ENCODE data around the gene COX5A. TPM values are rescaled to one million over a fixed set of nuclear protein-coding genes. Genes with fewer than 3 reads are reported as not detected.
"Not testable (repeated sequence)": the region's sequence is repeated elsewhere in the genome, so short reads cannot be mapped to it uniquely, and the experiment has no call there.

The COX5A gene
- total and polyA plus RNA-seq, 2 donors (not counting 1 experiment from before 2014, with no cell fraction given), result 53.3 to 77.3 TPM

- no peaks in the 10 kb centered on the region for H4K20me1 ChIP-seq (ENCODE audit: control insufficient read depth, insufficient read depth, low read length, poor library complexity, severe bottlenecking)
- no peak overlapping the region for H2AFZ ChIP-seq (ENCODE audit: insufficient read depth, low read depth, low read length, poor library complexity, severe bottlenecking)
- no peak overlapping the region for H3K4me2 ChIP-seq (replicated peaks; ENCODE audit: low read depth, low read length, poor library complexity, severe bottlenecking)
- no peaks in the 10 kb centered on the region for H3K9me3 ChIP-seq (ENCODE audit: control extremely low read depth in 1 of 3, control insufficient read depth in 2 of 3, insufficient read depth in 1 of 3, low read length in 2 of 3)
- peaks cover 12 to 56% of the 10 kb centered on the region in 2 experiments for H3K36me3 ChIP-seq (replicated peaks in 1 of 2; ENCODE audit: control extremely low read depth in 1 of 2, control insufficient read depth in 1 of 2, extremely low read depth in 1 of 2, insufficient read depth in 2 of 2, low read length in 1 of 2)
- 82% methylated on average over 7 of the region's 8 CpGs for WGBS (ENCODE audit: insufficient coverage)
- ATAC-seq (ENCODE audit: low read depth) (no peak), DNase-seq (no peak)
- no peaks in the 10 kb centered on the region for H3K4me1 ChIP-seq (ENCODE audit: control insufficient read depth in 2 of 2, insufficient read depth in 2 of 2, low read length in 2 of 2)
- Mint-ChIP-seq H3K9me3 (ENCODE audit: insufficient read depth) (no peaks in the 10 kb centered on the region), H3K4me1 (no peaks in the 10 kb centered on the region), H3K27me3 (no peaks in the 10 kb centered on the region), H3K27ac (no peak overlapping the region), H3K4me3 (no peak overlapping the region)
- POLR2A ChIA-PET, result no interaction called here
- H3K79me2 ChIP-seq (ENCODE audit: control insufficient read depth, insufficient read depth, low read length), result no peaks in the 10 kb centered on the region
- intact Hi-C loops (cut with micrococcal nuclease), result no loop called here
- TF ChIP-seq CTCF (IDR thresholded peaks at IDR 0.05) (no peak), EZH2 (IDR thresholded peaks at IDR 0.05; ENCODE audit: borderline replicate concordance, insufficient read depth, low read depth, low read length, poor library complexity, severe bottlenecking) (no peak)
- H3K4me3 ChIP-seq (ENCODE audit: control extremely low read depth in 1 of 5, extremely low read depth in 1 of 5, insufficient read depth in 1 of 5, low read depth in 2 of 5, low read length in 4 of 5), result no peak overlapping the region
- no peaks in the 10 kb centered on the region for H3K27me3 ChIP-seq (replicated peaks in 1 of 4; ENCODE audit: control extremely low read depth in 1 of 4, control insufficient read depth in 3 of 4, insufficient read depth in 4 of 4, low read length in 3 of 4)
- CTCF ChIA-PET, result interaction anchor here (1.4 to 1.9 kb wide), 2 partner anchors 19 to 78 kb away, joined by 3 to 4 read pairs; no protein-coding TSS in a partner anchor
- H3K9ac ChIP-seq (ENCODE audit: low read length), result no peak overlapping the region
- H3K27ac ChIP-seq (ENCODE audit: low read length in 2 of 2), result no peak overlapping the region
Observed at GRCh38 chr15:74920456-74920855, 17.4 kb downstream of the COX5A start.

DNA sequence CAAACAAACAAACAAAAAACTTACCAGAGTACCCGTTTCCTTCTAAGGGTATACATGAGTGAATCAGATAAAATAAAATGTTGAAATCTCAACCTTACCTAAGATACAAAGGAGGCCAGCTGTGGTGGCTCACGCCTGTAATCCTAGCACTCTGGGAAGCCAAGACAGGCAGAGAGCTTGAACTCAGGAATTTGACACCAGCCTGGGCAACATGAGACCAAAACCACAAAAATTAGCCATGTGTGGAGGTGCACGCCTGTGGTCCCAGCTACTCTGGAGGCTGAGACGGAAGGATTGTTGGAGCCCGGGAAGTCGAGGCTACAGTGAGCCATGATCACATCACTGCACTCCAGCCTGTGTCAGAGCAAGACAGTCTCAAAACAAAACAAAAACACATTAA, 20.2 kb downstream of the COX5A start:
- Mint-ChIP-seq H3K27me3 (no peaks in the 10 kb centered on the region), H3K4me1 (no peaks in the 10 kb centered on the region), H3K27ac (no peak overlapping the region), H3K4me3 (no peak overlapping the region), H3K9me3 (ENCODE audit: insufficient read depth) (no peaks in the 10 kb centered on the region)
- POLR2A ChIA-PET, result no interaction called here
- DNase-seq (no peak), ATAC-seq (ENCODE audit: low read depth) (no peak)
- peaks cover 12 to 54% of the 10 kb centered on the region in 2 experiments for H3K36me3 ChIP-seq (replicated peaks in 1 of 2; ENCODE audit: control extremely low read depth in 1 of 2, control insufficient read depth in 1 of 2, extremely low read depth in 1 of 2, insufficient read depth in 2 of 2, low read length in 1 of 2)
- intact Hi-C loops (cut with micrococcal nuclease), result no loop called here
- H3K79me2 ChIP-seq (ENCODE audit: control insufficient read depth, insufficient read depth, low read length), result no peaks in the 10 kb centered on the region
- H4K20me1 ChIP-seq (ENCODE audit: control insufficient read depth, insufficient read depth, low read length, poor library complexity, severe bottlenecking), result no peaks in the 10 kb centered on the region
- TF ChIP-seq CTCF (IDR thresholded peaks at IDR 0.05), result no peak
- no peak for TF ChIP-seq EZH2 (IDR thresholded peaks at IDR 0.05; ENCODE audit: borderline replicate concordance, insufficient read depth, low read depth, low read length, poor library complexity, severe bottlenecking)
- no peak overlapping the region for H3K27ac ChIP-seq (ENCODE audit: low read length in 2 of 2)
- no peak overlapping the region for H3K4me3 ChIP-seq (ENCODE audit: control extremely low read depth in 1 of 5, extremely low read depth in 1 of 5, insufficient read depth in 1 of 5, low read depth in 2 of 5, low read length in 4 of 5)
- H3K9me3 ChIP-seq (ENCODE audit: control extremely low read depth in 1 of 3, control insufficient read depth in 2 of 3, insufficient read depth in 1 of 3, low read length in 2 of 3), result no peaks in the 10 kb centered on the region
- no peaks in the 10 kb centered on the region for H3K27me3 ChIP-seq (replicated peaks in 1 of 4; ENCODE audit: control extremely low read depth in 1 of 4, control insufficient read depth in 3 of 4, insufficient read depth in 4 of 4, low read length in 3 of 4)
- H3K9ac ChIP-seq (ENCODE audit: low read length), result no peak overlapping the region
- H3K4me2 ChIP-seq (replicated peaks; ENCODE audit: low read depth, low read length, poor library complexity, severe bottlenecking), result no peak overlapping the region
- H2AFZ ChIP-seq (ENCODE audit: insufficient read depth, low read depth, low read length, poor library complexity, severe bottlenecking), result no peak overlapping the region
- no peaks in the 10 kb centered on the region for H3K4me1 ChIP-seq (ENCODE audit: control insufficient read depth in 2 of 2, insufficient read depth in 2 of 2, low read length in 2 of 2)
- CTCF ChIA-PET, result interaction anchor here (1.0 to 1.9 kb wide), 2 partner anchors 18 to 282 kb away, joined by 3 to 4 read pairs; no protein-coding TSS in a partner anchor
- 90% methylated on average over 3 of the region's 6 CpGs for WGBS (ENCODE audit: insufficient coverage)

GRCh38 chr15:74913799-74914198, 24.1 kb downstream of the COX5A start:
- H3K36me3 ChIP-seq (replicated peaks in 1 of 2; ENCODE audit: control extremely low read depth in 1 of 2, control insufficient read depth in 1 of 2, extremely low read depth in 1 of 2, insufficient read depth in 2 of 2, low read length in 1 of 2), result peaks cover 9 to 28% of the 10 kb centered on the region in 2 experiments
- intact Hi-C loops (cut with micrococcal nuclease); ATAC-seq (ENCODE audit: low read depth); DNase-seq; H3K4me1 Mint-ChIP-seq; H3K27me3 Mint-ChIP-seq; H3K4me2 ChIP-seq (replicated peaks; ENCODE audit: low read depth, low read length, poor library complexity, severe bottlenecking); POLR2A ChIA-PET; H3K79me2 ChIP-seq (ENCODE audit: control insufficient read depth, insufficient read depth, low read length); H3K27ac Mint-ChIP-seq; H3K4me3 ChIP-seq (ENCODE audit: control extremely low read depth in 1 of 5, extremely low read depth in 1 of 5, insufficient read depth in 1 of 5, low read depth in 2 of 5, low read length in 4 of 5); H3K9me3 Mint-ChIP-seq (ENCODE audit: insufficient read depth); H3K27ac ChIP-seq (ENCODE audit: low read length in 2 of 2); H3K27me3 ChIP-seq (replicated peaks in 1 of 4; ENCODE audit: control extremely low read depth in 1 of 4, control insufficient read depth in 3 of 4, insufficient read depth in 4 of 4, low read length in 3 of 4); H4K20me1 ChIP-seq (ENCODE audit: control insufficient read depth, insufficient read depth, low read length, poor library complexity, severe bottlenecking); H3K4me3 Mint-ChIP-seq; H2AFZ ChIP-seq (ENCODE audit: insufficient read depth, low read depth, low read length, poor library complexity, severe bottlenecking); H3K9me3 ChIP-seq (ENCODE audit: control extremely low read depth in 1 of 3, control insufficient read depth in 2 of 3, insufficient read depth in 1 of 3, low read length in 2 of 3); H3K9ac ChIP-seq (ENCODE audit: low read length); H3K4me1 ChIP-seq (ENCODE audit: control insufficient read depth in 2 of 2, insufficient read depth in 2 of 2, low read length in 2 of 2): not testable (repeated sequence)
- CTCF ChIA-PET, result interaction anchor here (0.7 to 2.4 kb wide), 2 partner anchors 12 to 145 kb away, joined by 3 to 12 read pairs; no protein-coding TSS in a partner anchor
- WGBS (ENCODE audit: insufficient coverage), result 100% methylated on average over 6 of the region's 8 CpGs
